ENCODE results near the gene MORC3.

The MORC3 gene

DNA sequence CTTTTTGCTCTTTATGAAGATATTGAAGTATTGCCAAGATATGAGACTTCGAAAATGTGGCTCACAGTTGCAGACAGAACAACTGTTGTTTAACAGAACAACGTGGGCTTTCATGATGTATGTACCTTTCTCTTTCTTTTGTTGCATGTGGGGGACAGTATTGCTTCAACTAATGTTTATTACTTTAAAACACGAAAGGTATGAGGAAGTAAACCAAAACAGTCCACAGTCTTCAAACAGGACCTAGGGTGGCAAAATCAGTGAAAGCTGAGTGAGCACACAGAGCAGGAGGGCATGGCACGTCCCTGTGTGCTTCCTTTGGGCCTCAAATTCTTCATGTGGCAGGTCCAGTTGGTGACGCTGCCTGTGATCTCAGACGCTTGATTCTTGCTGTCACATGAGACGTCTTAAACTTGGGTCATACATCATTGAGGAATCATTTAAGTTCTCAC, 57.4 kb downstream of the MORC3 start:
- TF ChIP-seq, protein P1, sequence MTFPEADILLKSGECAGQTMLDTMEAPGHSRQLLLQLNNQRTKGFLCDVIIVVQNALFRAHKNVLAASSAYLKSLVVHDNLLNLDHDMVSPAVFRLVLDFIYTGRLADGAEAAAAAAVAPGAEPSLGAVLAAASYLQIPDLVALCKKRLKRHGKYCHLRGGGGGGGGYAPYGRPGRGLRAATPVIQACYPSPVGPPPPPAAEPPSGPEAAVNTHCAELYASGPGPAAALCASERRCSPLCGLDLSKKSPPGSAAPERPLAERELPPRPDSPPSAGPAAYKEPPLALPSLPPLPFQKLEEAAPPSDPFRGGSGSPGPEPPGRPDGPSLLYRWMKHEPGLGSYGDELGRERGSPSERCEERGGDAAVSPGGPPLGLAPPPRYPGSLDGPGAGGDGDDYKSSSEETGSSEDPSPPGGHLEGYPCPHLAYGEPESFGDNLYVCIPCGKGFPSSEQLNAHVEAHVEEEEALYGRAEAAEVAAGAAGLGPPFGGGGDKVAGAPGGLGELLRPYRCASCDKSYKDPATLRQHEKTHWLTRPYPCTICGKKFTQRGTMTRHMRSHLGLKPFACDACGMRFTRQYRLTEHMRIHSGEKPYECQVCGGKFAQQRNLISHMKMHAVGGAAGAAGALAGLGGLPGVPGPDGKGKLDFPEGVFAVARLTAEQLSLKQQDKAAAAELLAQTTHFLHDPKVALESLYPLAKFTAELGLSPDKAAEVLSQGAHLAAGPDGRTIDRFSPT (tag by site-specific recombination; IDR thresholded peaks at IDR 0.05), result no peak
- TF ChIP-seq ZNF184 (tag by site-specific recombination; IDR thresholded peaks at IDR 0.05) (no peak), ZFP37 (tag by site-specific recombination; IDR thresholded peaks at IDR 0.05) (no peak), ZNF776 (tag by site-specific recombination; IDR thresholded peaks at IDR 0.05; ENCODE audit: borderline replicate concordance) (no peak), ZNF433 (tag by site-specific recombination; IDR thresholded peaks at IDR 0.05; ENCODE audit: low read depth) (no peak), ZNF660 (tag by site-specific recombination; IDR thresholded peaks at IDR 0.05) (no peak), ZNF24 (tag by site-specific recombination; IDR thresholded peaks at IDR 0.05) (no peak), ZNF792 (tag by site-specific recombination; IDR thresholded peaks at IDR 0.05) (no peak), ZNF560 (tag by site-specific recombination; IDR thresholded peaks at IDR 0.05; ENCODE audit: borderline replicate concordance) (no peak), ZNF785 (tag by site-specific recombination; IDR thresholded peaks at IDR 0.05) (no peak), ZFP69B (tag by site-specific recombination; IDR thresholded peaks at IDR 0.05) (no peak)
- TF ChIP-seq, protein P2, sequence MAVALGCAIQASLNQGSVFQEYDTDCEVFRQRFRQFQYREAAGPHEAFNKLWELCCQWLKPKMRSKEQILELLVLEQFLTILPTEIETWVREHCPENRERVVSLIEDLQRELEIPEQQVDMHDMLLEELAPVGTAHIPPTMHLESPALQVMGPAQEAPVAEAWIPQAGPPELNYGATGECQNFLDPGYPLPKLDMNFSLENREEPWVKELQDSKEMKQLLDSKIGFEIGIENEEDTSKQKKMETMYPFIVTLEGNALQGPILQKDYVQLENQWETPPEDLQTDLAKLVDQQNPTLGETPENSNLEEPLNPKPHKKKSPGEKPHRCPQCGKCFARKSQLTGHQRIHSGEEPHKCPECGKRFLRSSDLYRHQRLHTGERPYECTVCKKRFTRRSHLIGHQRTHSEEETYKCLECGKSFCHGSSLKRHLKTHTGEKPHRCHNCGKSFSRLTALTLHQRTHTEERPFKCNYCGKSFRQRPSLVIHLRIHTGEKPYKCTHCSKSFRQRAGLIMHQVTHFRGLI (tag by site-specific recombination; IDR thresholded peaks at IDR 0.05), result no peak
- TF ChIP-seq, protein P3, sequence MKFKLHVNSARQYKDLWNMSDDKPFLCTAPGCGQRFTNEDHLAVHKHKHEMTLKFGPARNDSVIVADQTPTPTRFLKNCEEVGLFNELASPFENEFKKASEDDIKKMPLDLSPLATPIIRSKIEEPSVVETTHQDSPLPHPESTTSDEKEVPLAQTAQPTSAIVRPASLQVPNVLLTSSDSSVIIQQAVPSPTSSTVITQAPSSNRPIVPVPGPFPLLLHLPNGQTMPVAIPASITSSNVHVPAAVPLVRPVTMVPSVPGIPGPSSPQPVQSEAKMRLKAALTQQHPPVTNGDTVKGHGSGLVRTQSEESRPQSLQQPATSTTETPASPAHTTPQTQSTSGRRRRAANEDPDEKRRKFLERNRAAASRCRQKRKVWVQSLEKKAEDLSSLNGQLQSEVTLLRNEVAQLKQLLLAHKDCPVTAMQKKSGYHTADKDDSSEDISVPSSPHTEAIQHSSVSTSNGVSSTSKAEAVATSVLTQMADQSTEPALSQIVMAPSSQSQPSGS (tag by site-specific recombination; IDR thresholded peaks at IDR 0.05; ENCODE audit: low read depth), result no peak
- TF ChIP-seq, protein P4, sequence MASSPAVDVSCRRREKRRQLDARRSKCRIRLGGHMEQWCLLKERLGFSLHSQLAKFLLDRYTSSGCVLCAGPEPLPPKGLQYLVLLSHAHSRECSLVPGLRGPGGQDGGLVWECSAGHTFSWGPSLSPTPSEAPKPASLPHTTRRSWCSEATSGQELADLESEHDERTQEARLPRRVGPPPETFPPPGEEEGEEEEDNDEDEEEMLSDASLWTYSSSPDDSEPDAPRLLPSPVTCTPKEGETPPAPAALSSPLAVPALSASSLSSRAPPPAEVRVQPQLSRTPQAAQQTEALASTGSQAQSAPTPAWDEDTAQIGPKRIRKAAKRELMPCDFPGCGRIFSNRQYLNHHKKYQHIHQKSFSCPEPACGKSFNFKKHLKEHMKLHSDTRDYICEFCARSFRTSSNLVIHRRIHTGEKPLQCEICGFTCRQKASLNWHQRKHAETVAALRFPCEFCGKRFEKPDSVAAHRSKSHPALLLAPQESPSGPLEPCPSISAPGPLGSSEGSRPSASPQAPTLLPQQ (tag by site-specific recombination; IDR thresholded peaks at IDR 0.05), result no peak
- TF ChIP-seq, protein P5, sequence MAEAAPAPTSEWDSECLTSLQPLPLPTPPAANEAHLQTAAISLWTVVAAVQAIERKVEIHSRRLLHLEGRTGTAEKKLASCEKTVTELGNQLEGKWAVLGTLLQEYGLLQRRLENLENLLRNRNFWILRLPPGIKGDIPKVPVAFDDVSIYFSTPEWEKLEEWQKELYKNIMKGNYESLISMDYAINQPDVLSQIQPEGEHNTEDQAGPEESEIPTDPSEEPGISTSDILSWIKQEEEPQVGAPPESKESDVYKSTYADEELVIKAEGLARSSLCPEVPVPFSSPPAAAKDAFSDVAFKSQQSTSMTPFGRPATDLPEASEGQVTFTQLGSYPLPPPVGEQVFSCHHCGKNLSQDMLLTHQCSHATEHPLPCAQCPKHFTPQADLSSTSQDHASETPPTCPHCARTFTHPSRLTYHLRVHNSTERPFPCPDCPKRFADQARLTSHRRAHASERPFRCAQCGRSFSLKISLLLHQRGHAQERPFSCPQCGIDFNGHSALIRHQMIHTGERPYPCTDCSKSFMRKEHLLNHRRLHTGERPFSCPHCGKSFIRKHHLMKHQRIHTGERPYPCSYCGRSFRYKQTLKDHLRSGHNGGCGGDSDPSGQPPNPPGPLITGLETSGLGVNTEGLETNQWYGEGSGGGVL (tag by site-specific recombination; IDR thresholded peaks at IDR 0.05), result no peak
- TF ChIP-seq, protein P6, sequence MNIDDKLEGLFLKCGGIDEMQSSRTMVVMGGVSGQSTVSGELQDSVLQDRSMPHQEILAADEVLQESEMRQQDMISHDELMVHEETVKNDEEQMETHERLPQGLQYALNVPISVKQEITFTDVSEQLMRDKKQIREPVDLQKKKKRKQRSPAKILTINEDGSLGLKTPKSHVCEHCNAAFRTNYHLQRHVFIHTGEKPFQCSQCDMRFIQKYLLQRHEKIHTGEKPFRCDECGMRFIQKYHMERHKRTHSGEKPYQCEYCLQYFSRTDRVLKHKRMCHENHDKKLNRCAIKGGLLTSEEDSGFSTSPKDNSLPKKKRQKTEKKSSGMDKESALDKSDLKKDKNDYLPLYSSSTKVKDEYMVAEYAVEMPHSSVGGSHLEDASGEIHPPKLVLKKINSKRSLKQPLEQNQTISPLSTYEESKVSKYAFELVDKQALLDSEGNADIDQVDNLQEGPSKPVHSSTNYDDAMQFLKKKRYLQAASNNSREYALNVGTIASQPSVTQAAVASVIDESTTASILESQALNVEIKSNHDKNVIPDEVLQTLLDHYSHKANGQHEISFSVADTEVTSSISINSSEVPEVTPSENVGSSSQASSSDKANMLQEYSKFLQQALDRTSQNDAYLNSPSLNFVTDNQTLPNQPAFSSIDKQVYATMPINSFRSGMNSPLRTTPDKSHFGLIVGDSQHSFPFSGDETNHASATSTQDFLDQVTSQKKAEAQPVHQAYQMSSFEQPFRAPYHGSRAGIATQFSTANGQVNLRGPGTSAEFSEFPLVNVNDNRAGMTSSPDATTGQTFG (tag by site-specific recombination; IDR thresholded peaks at IDR 0.05; ENCODE audit: borderline replicate concordance), result no peak
- TF ChIP-seq, protein P7, sequence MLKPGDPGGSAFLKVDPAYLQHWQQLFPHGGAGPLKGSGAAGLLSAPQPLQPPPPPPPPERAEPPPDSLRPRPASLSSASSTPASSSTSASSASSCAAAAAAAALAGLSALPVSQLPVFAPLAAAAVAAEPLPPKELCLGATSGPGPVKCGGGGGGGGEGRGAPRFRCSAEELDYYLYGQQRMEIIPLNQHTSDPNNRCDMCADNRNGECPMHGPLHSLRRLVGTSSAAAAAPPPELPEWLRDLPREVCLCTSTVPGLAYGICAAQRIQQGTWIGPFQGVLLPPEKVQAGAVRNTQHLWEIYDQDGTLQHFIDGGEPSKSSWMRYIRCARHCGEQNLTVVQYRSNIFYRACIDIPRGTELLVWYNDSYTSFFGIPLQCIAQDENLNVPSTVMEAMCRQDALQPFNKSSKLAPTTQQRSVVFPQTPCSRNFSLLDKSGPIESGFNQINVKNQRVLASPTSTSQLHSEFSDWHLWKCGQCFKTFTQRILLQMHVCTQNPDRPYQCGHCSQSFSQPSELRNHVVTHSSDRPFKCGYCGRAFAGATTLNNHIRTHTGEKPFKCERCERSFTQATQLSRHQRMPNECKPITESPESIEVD (tag by site-specific recombination; IDR thresholded peaks at IDR 0.05), result no peak
- Histone ChIP-seq H3K4me3 (ENCODE audit: low read depth, low read length) (no peak overlapping the region), H3K9me3 (ENCODE audit: control insufficient read depth, insufficient read depth, low read depth, low read length) (no peaks in the 10 kb centered on the region), H3K27ac (ENCODE audit: extremely low read depth, low read depth, low read length) (no peak overlapping the region), H3K36me3 (ENCODE audit: control insufficient read depth in 2 of 2, insufficient read depth in 1 of 2, low read length in 2 of 2) (peaks cover 24 to 47% of the 10 kb centered on the region in 2 experiments), H3K4me1 (ENCODE audit: control insufficient read depth, insufficient read depth, low read length) (no peaks in the 10 kb centered on the region)
- CTCF ChIA-PET, result interaction anchor here (0.6 to 1.0 kb wide), 2 partner anchors 56 to 85 kb away, joined by 4 read pairs; no protein-coding TSS in a partner anchor
- POLR2A ChIA-PET, result no interaction called here
